ENCODE data around the gene FBXO11.
A peak's percentile ranks its signal among the peaks of the same experiment; 100 is the strongest.

Gene FBXO11

GRCh38 chr2:47906157-47907038 is at the start of gene FBXO11:
FBXO11 (minus strand) TSS chr2:47906498; CDS start chr2:47905720, 778 bp downstream.
- DNase-seq (ENCODE audit: low read depth) = peak; percentile 99
- TF ChIP-seq, protein P1, sequence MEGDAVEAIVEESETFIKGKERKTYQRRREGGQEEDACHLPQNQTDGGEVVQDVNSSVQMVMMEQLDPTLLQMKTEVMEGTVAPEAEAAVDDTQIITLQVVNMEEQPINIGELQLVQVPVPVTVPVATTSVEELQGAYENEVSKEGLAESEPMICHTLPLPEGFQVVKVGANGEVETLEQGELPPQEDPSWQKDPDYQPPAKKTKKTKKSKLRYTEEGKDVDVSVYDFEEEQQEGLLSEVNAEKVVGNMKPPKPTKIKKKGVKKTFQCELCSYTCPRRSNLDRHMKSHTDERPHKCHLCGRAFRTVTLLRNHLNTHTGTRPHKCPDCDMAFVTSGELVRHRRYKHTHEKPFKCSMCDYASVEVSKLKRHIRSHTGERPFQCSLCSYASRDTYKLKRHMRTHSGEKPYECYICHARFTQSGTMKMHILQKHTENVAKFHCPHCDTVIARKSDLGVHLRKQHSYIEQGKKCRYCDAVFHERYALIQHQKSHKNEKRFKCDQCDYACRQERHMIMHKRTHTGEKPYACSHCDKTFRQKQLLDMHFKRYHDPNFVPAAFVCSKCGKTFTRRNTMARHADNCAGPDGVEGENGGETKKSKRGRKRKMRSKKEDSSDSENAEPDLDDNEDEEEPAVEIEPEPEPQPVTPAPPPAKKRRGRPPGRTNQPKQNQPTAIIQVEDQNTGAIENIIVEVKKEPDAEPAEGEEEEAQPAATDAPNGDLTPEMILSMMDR (IDR thresholded peaks at IDR 0.05; ENCODE audit: low read length, missing control alignments) = peak; percentile 76
- peak within 1 kb of the TSS; percentile 89 for H3K4me3 ChIP-seq (replicated peaks; ENCODE audit: low read depth, low read length)

DNA sequence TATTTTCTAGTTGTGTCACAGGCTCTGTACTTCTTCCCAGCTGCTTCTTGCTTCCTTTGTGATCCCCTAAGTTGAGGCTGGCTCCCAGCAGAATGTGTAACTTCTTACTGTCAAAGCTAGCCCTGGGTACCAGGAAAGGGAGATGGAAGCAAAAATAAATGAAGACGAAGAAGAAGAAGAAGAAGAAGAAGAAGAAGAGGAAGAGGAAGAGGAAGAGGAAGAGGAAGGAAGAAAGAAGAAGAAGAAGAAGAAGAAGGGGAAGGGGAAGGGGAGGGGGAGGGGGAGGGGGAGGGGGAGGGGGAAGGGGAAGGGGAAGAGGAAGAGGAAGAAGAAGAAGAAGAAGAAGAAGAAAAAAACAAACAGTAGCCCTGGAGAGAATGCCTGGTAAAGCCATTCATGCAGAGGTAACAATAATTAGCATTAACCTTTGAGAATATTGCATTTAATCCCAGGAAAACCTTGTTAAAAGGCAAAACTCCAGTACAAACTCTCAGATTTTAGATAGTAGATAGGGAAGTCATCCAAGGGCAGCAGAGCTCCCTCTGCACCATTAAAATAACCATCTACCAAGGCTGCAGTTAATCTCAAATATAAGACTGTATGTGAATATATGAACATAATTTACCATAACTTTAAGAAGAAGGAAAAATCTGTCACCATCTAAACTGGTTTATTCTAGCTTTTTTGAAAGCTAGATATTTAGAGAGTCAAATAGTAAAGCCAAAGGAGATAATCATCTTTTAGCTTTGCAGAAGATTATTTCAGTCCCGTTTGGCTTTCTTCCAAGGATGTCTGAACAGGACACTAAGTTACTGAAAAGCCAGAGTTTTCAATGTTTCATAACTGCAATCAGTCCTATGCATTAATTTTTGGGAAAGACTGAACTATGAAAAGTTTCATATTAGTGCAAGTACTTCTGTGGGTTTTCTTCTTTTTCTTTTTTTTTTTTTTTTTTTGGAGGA is 44.3 kb upstream of the FBXO11 start:
- TF ChIP-seq, protein P1 (IDR thresholded peaks at IDR 0.05; ENCODE audit: low read length, missing control alignments) = no peak
- no peak overlapping the region for H3K4me3 ChIP-seq (replicated peaks; ENCODE audit: low read depth, low read length)
- DNase-seq (ENCODE audit: low read depth) = peak; percentile 1

- no peak overlapping the region for H3K4me3 ChIP-seq (replicated peaks; ENCODE audit: low read depth, low read length)
- no peak for DNase-seq (ENCODE audit: low read depth)
- TF ChIP-seq, protein P1 (IDR thresholded peaks at IDR 0.05; ENCODE audit: low read length, missing control alignments) = no peak
These were observed 40.3 kb upstream of the FBXO11 start for GRCh38 chr2:47946593-47946992.

GRCh38 chr2:47945046-47945781 is 38.9 kb upstream of the FBXO11 start:
- no peak overlapping the region for H3K4me3 ChIP-seq (replicated peaks; ENCODE audit: low read depth, low read length)
- TF ChIP-seq, protein P1 (IDR thresholded peaks at IDR 0.05; ENCODE audit: low read length, missing control alignments) = no peak

GRCh38 chr2:47941936-47942335 is 35.6 kb upstream of the FBXO11 start:
- TF ChIP-seq, protein P1 (IDR thresholded peaks at IDR 0.05; ENCODE audit: low read length, missing control alignments) = no peak
- H3K4me3 ChIP-seq (replicated peaks; ENCODE audit: low read depth, low read length) = no peak overlapping the region
- no peak for DNase-seq (ENCODE audit: low read depth)

More at GRCh38 chr2:47945046-47945781, 38.9 kb upstream of the FBXO11 start:
- DNase-seq (ENCODE audit: low read depth) = no peak

GRCh38 chr2:47937677-47938076 is 31.4 kb upstream of the FBXO11 start:
- no peak for DNase-seq (ENCODE audit: low read depth)
- TF ChIP-seq, protein P1 (IDR thresholded peaks at IDR 0.05; ENCODE audit: low read length, missing control alignments) = no peak
- no peak overlapping the region for H3K4me3 ChIP-seq (replicated peaks; ENCODE audit: low read depth, low read length)

Measured in fibroblast of pulmonary artery (primary cell).